DMS53 (cell line): ENCODE data around the gene HMGB4.

Experiments used
- DNase-seq: peaks from one replicate; lab custom pipeline; 2025; lab: John Stamatoyannopoulos, UW

HMGB4 gene

DNA sequence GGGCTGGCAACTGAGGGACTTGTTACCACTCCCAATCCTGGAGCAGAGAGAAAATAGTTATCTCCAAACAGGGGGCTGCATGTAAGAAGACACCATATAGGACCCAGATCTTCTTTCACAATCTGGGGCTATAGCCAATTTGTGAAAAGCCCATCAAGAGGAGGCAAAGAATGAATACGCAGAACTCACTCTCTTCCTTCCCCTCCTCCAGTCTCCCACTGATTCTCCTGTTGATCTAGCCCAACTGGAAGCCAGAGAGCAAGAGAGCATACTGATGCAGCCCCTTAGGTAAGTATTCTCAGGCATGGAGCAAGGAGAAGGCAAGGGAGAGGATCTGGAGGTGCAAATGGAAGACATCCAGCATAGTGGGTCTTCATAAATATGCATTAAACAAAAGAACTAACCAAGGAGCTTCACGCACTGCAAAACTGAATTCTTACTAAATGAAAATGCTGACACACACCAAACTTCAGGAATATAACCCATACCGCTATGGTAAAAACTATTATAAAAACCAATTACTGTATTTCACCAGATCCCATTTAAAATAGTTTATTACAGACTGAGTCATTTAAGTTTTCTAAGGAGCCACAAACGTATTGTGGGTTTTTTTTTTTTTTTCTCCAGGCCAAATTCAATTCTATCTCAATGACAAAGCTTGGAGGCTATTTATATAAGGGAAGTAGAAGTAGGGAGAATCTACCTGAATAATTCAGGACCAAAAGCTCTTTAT, 15.5 kb upstream of the HMGB4 start:
- DNase-seq, result no peak

GRCh38 chr1:33849211-33849610, 14.7 kb upstream of the HMGB4 start:
- peak; percentile 23 for DNase-seq

GRCh38 chr1:33850481-33850880, 13.4 kb upstream of the HMGB4 start:
- DNase-seq, result no peak

DNA sequence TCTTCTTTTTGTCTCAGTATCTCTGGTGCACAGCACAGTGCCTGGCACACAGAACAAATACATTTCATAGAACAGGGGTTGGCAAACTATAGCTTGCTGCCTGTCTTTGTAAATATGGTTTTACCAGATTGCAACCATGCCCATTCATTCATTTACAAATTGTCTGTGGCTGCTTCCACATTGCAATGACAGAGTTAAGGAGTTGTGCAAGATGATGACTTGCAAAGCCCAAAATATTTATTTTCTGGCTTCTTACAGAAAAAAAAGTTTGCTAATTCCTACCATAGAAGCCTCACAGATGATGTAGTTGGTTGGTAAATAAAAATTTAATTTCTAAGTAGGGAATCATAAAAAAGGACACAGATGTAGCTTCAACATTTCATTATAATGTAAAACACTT, 11.2 kb upstream of the HMGB4 start:
- DNase-seq, result no peak

GRCh38 chr1:33853431-33853830, 10.4 kb upstream of the HMGB4 start:
- DNase-seq, result no peak

DNA sequence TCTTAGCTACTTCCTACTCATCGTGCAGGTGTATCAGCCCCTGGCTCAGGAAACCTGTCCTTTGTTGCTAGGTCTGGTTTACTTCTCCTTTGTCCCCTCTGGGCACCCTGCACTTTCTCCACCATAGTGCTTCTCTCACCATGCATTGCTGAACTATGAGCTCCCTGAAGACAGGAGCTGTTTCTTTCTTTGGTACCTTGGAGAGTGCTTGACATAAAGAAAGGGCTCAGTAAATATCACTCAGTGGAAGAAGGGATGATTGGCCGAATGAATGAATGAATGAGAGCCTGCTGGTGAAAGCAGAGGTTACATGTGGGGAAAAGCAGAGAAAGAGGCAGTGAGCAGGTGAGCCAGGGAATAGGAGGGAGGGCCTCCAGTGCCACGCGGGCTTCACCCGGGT, 9.8 kb upstream of the HMGB4 start:
- no peak for DNase-seq

DNA sequence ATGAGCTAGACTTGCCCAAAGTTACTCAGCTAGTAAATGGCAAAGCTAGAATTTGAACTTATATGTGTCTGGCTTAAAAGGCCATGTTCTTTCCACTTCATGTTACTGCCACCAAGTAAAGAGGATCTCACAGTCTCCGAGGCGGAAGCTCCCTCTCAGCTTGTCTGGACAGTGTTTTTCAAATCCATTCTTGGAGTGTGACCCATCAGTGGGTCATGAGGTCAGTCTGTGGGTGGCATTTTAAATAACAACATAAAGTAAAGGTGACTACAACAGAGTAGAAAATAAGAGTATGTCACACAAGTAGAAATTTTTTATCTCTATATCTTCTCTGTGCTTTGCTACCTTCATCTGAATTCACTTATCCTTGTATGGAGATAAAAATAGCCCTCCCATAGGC, 3.2 kb upstream of the HMGB4 start:
- no peak for DNase-seq

- DNase-seq, result peak; percentile 21
Measured at GRCh38 chr1:33864460-33865389, 846 bp downstream of the HMGB4 start.

DNA sequence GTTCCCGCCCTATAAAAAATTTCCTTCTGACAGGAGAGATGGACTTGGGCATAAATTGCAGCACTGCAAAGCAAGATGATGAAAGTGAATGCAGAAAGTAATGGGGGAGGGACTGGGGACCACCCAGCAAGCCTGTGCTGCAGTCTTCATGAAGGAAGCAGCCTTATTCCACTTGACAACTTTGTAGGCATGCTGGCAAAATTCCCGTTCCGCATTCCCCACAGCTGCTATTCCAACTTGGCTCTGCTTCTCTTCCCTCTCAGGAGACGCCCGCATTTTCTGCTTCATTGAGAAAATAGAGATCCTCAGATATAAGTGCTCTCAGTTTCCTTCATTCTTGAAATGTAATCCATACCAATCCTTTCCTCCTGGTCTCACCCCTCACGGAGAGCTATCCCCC, 2.4 kb downstream of the HMGB4 start:
- no peak for DNase-seq

- DNase-seq, result no peak
Measured at GRCh38 chr1:33867684-33868083, 3.8 kb downstream of the HMGB4 start.

- no peak for DNase-seq
Measured at GRCh38 chr1:33872275-33872674, 8.4 kb downstream of the HMGB4 start.

GRCh38 chr1:33872683-33873082, 8.8 kb downstream of the HMGB4 start:
- DNase-seq, result no peak

DNA sequence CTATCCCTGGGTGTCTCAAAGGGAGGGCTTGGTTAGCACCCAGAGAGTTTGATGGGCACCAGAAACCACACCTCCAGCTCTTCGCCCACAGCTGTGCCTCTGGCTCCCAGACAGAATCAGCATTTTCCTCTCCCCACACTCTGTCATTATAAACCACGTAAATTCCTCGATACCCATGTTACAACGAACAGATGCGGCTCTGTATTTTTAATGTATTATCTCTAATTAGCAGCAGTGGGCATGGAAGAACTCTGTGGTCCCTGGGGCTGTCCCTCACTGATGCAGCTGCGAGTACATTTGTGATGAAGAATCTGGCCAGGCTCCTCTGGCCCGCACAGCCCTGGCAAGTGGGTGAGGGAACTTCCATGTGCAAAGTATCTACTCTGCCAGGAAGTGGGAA, 10.8 kb downstream of the HMGB4 start:
- DNase-seq, result no peak

- DNase-seq, result no peak
Measured at GRCh38 chr1:33875862-33876261, 12.0 kb downstream of the HMGB4 start.

DNA sequence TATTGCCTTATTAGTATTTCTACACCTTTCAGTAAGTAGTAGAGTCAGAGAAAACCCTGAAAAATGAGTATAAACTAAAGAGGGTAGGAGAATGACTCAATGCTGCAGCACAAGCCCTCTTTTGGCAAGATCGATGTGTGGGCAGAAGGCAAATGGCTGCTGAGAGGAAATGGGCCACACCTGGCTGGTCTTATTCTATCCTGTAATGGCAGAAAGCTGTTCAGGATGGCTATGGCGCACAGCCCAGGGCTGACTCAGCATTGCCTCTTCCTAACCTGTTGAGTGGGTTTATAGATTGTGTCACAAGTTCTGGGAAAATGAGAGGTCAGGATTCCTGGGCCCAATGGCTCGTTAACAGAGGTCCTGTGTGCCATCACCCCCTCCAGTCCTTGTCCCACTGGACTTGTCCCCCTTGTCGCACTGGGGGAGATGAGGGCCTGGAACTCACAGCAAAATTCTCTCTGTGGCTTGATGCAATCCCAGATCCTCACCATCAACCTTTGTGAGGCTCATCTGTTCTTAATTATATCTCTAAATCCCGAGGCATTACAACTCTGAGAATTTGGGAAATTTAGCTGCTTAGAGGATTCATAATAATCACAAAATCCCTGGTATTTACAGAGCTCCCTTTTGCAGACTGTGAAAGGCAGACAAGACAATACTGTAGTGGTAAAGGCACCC, 13.2 kb downstream of the HMGB4 start:
- DNase-seq, result peak; percentile 6

DNA sequence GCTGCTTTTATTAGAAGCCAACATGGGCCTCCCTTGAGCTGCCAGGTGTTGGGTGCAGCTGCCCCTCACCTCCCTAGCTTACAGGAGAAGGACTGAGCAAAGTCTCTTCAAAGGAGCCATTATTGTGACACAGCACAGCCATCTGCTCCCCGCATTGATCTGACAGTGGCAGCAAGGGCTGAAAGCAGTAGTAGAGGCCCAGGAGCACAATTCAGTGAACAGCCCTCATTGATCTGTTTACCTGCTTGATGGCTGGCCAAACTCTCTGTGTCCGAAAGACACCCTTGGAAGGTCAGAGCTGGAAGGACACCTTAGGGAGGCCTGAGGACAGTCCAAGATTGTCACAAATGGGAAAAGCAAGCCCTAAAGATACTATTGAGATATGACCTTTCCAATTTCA, 14.5 kb downstream of the HMGB4 start:
- DNase-seq, result no peak

GRCh38 chr1:33880305-33880704, 16.4 kb downstream of the HMGB4 start:
- no peak for DNase-seq

GRCh38 chr1:33886496-33886895, 22.6 kb downstream of the HMGB4 start:
- DNase-seq, result no peak

DNA sequence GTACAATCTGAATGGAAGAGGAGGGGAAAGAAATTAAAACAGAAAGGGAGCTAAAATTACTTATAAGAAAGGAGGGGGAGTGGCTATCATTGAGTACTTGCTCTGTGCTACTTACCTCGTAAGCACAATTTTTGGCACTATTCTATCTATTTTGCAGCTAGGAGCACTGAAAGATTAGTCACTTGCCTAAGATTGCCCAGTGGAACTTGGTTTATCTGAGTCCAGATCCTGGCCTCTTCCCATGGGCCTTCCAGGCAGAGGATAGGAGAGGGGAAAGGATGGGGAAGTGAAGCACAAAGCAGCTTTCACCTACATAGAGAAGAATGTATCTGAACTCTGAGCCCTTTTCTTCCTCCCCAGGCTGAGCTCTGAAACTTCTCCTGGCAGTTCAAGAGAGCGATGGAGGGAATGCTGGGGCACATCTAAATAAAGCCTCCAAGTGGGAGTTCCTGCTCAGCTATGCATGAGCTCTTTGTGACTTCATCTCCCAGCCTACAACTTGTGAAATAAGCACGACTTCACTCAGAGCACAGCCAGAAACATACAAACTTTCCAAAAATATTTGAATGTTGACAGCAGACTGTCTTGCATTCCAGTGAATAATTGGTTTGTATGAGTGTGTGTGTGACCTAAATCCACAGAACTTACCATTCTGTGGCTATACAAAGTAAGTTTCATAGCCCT, 29.4 kb downstream of the HMGB4 start:
- DNase-seq, result no peak

GRCh38 chr1:33895396-33895795, 31.5 kb downstream of the HMGB4 start:
- no peak for DNase-seq

DNA sequence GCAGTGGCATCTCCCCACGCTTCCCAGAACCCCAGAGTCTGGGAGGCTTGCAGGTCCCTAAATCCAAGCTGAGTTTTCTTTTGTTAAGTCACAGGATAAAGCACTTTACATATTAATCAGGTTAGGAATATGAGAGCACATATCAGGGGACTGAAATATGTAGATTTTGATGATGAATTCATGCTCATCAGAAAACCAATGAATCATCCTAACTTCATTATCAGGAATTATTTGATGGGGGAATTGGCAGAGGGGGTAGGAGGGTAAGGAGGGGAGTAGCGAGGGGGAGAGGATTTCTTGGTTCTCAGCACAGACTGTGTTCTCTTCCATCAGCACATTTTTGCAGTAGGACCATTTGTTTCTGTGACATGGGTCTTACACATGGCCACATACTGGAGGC, 32.1 kb downstream of the HMGB4 start:
- no peak for DNase-seq

GRCh38 chr1:33897092-33897725, 33.3 kb downstream of the HMGB4 start:
- DNase-seq, result no peak
